WI38 (cell line): ENCODE results near the gene TRIAP1.

Experiments used
- H3K4me3 ChIP-seq: 2 replicates; pipeline ENCODE4 v1.5.1; 2011; ENCODE audit warnings: low read depth, mild to moderate bottlenecking, control low read depth, low read length
- TF ChIP-seq, protein P1 (sequence below): IDR thresholded peaks from 2 replicates; pipeline ENCODE4 v1.5.1; 2012; ENCODE audit warnings: low read depth, mild to moderate bottlenecking, control low read depth, low read length

TRIAP1 gene

GRCh38 chr12:120485961-120486881, 40.0 kb upstream of the TRIAP1 start:
- no peak overlapping the region for H3K4me3 ChIP-seq
- TF ChIP-seq, protein P1, sequence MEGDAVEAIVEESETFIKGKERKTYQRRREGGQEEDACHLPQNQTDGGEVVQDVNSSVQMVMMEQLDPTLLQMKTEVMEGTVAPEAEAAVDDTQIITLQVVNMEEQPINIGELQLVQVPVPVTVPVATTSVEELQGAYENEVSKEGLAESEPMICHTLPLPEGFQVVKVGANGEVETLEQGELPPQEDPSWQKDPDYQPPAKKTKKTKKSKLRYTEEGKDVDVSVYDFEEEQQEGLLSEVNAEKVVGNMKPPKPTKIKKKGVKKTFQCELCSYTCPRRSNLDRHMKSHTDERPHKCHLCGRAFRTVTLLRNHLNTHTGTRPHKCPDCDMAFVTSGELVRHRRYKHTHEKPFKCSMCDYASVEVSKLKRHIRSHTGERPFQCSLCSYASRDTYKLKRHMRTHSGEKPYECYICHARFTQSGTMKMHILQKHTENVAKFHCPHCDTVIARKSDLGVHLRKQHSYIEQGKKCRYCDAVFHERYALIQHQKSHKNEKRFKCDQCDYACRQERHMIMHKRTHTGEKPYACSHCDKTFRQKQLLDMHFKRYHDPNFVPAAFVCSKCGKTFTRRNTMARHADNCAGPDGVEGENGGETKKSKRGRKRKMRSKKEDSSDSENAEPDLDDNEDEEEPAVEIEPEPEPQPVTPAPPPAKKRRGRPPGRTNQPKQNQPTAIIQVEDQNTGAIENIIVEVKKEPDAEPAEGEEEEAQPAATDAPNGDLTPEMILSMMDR = no peak

DNA sequence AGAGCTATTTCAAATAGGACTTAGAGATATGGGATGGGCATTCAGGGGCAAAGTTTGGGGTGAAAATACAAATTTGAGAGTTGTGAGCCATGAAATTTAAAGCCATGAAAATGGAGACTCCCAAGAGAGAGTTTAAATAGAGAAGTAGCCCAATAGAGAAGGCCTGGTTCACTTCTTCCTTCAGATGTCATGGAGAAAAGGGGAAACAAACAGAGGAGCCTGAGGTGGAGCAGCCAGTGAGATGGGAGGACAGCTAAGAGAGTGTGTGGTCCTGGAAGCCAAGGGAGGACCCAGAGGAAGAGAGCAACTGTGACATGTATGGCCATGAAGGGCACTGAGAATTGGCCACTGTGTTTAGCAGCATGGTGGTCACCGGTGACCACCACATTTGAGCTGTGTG, 37.4 kb upstream of the TRIAP1 start:
- no peak overlapping the region for H3K4me3 ChIP-seq
- TF ChIP-seq, protein P1 = no peak

- TF ChIP-seq, protein P1 = no peak
- H3K4me3 ChIP-seq = no peak overlapping the region
Measured at GRCh38 chr12:120481022-120481767, 35.0 kb upstream of the TRIAP1 start.

GRCh38 chr12:120480211-120480610, 34.0 kb upstream of the TRIAP1 start:
- TF ChIP-seq, protein P1 = no peak
- H3K4me3 ChIP-seq = no peak overlapping the region

DNA sequence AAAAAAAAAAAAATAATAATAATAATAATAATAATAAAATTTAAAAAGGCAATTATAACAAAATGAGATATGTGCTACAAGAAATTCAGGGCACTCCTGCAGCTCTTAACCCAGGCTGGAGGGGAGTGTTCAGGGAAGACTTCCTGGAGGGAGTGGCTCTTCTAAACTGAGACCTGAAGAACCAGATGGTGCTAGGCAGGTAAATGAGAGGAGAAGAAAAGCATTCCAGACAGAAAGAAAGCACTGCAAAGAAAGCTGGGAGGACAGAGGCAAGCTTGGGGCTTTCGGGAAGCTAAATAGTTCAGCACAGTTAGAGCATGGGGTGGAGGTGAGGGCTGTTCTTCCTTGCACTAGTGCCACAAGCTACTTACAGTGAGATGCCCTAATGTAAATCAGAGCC, 33.3 kb upstream of the TRIAP1 start:
- H3K4me3 ChIP-seq = no peak overlapping the region
- TF ChIP-seq, protein P1 = no peak

DNA sequence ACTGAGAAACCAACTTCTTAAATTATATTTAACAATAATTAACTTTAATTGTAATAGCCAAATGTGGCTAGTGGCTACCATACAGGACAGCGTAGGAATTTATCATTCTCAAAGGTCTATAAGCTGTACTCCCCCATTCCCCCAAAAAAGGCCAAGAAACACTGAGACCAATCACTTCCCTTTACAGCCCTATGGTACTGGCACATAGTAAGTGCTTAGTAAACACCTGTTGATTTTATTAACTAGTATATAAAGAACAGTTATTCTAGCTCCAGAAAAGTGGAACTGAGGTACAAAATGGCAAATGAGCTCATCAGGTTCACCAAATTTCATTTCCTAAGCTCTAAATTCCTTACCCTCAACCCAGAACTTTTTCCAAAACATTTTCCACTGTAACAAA, 29.5 kb upstream of the TRIAP1 start:
- H3K4me3 ChIP-seq = no peak overlapping the region
- TF ChIP-seq, protein P1 = no peak

- TF ChIP-seq, protein P1 = no peak
- H3K4me3 ChIP-seq = no peak overlapping the region
Measured at GRCh38 chr12:120474616-120474960, 28.4 kb upstream of the TRIAP1 start.
